OCI-LY7 (cell line): ENCODE results near the gene SCN4B. TPM values are rescaled to one million over a fixed set of nuclear protein-coding genes. Genes with fewer than 3 reads are reported as not detected.

Source experiments
- BruUV-seq: library from RNA; stranded (reverse); fragments of 400-500 nt; replicated peaks from 2 replicates; lab custom pipeline; 2021; lab: Mats Ljungman, UMichigan
- CTCF ChIA-PET: fragments of 300-600 bp; sonication (Branson Sonifier 250); formaldehyde crosslinking; loops from one replicate; lab custom pipeline; 2022; ENCODE audit warnings: antibody characterized with exemption; ENCODE audit not compliant: unreplicated experiment; lab: Charles Lee
- POLR2A ChIA-PET: fragments of 300-600 bp; sonication (Branson Sonifier 250); formaldehyde crosslinking; loops from one replicate; lab custom pipeline; 2022; ENCODE audit warnings: antibody characterized with exemption; lab: Charles Lee
- DNase-seq: peaks from one replicate; pipeline ENCODE4 v3.0.0-alpha.2; 2015; ENCODE audit warnings: low spot score
- H2AFZ ChIP-seq: fragments of 200-600 bp; sonication (generic), shearing (Covaris generic); 2 replicates; pipeline ENCODE4 v1.6.1; 2014; ENCODE audit warnings: mild to moderate bottlenecking, antibody characterized with exemption, low read length, moderate library complexity
- H3K27ac ChIP-seq: fragments of 200-600 bp; sonication (generic); 2 replicates; pipeline ENCODE4 v1.5.1; 2014; ENCODE audit warnings: mixed run types, low read depth, mild to moderate bottlenecking, moderate library complexity, low read length, inconsistent platforms; ENCODE audit not compliant: poor library complexity, severe bottlenecking
- H3K36me3 ChIP-seq: fragments of 200-600 bp; sonication (generic); 2 replicates; pipeline ENCODE4 v1.6.1; 2014; ENCODE audit warnings: mild to moderate bottlenecking, antibody characterized with exemption, low read length, moderate library complexity, mixed read lengths; ENCODE audit not compliant: insufficient read depth
- H3K4me1 ChIP-seq: fragments of 200-600 bp; sonication (generic); 2 replicates; pipeline ENCODE4 v1.5.1; 2014; ENCODE audit warnings: mild to moderate bottlenecking, low read length; ENCODE audit not compliant: insufficient read depth, poor library complexity, severe bottlenecking
- H3K4me2 ChIP-seq: fragments of 200-600 bp; sonication (generic); 2 replicates; pipeline ENCODE4 v1.6.1; 2014; ENCODE audit warnings: mild to moderate bottlenecking, low read length
- H3K4me3 ChIP-seq: fragments of 200-600 bp; sonication (generic); 2 replicates; pipeline ENCODE4 v1.5.1; 2014; ENCODE audit warnings: mild to moderate bottlenecking, low read depth, low read length; ENCODE audit not compliant: poor library complexity, severe bottlenecking
- H3K79me2 ChIP-seq: fragments of 200-600 bp; sonication (generic); 2 replicates; pipeline ENCODE4 v1.6.1; 2016; ENCODE audit warnings: low read depth, mild to moderate bottlenecking, low read length, moderate library complexity, mixed read lengths; ENCODE audit not compliant: insufficient read depth
- H3K9me2 ChIP-seq: fragments of 200-600 bp; sonication (generic); 2 replicates; pipeline ENCODE4 v1.6.1; 2016; ENCODE audit warnings: mild to moderate bottlenecking, low read length, mixed read lengths; ENCODE audit not compliant: insufficient read depth
- H3K9me3 ChIP-seq: fragments of 200-600 bp; sonication (generic); 2 replicates; pipeline ENCODE4 v1.6.1; 2014; ENCODE audit warnings: mild to moderate bottlenecking, mixed run types, low read length, mixed read lengths
- H4K20me1 ChIP-seq: fragments of 200-600 bp; sonication (generic); 2 replicates; pipeline ENCODE4 v1.6.1; 2014; ENCODE audit warnings: mild to moderate bottlenecking, antibody characterized with exemption, low read length, moderate library complexity, mixed read lengths; ENCODE audit not compliant: insufficient read depth
- EZH2phosphoT487 ChIP-seq: fragments of 200-600 bp; sonication (generic); IDR thresholded peaks from 2 replicates; pipeline ENCODE4 v1.6.1; 2018; ENCODE audit warnings: low read depth, borderline replicate concordance, mild to moderate bottlenecking, mixed run types, antibody characterized with exemption, low read length, moderate library complexity, mixed read lengths
- intact Hi-C: fragments of 100-400 bp; cut with micrococcal nuclease; formaldehyde crosslinking; loops from one replicate; pipeline ENCODE4 v1.10.0; 2022; ENCODE audit not compliant: unreplicated experiment
- total RNA-seq, 2 experiments: library from RNA; depleted of rRNA in 1 of 2; stranded (reverse); fragments of >200 nt in 1 of 2; shearing (Covaris generic) in 1 of 2; gene quantifications; 2 replicates each; pipeline ENCODE4 v1.2.3, GENCODE V29; 2014 to 2022
- TF ChIP-seq, protein P1 (sequence below): fragments of 200-600 bp; sonication (generic); conservative IDR thresholded peaks from 2 replicates; pipeline ENCODE4 v1.5.1; 2014; ENCODE audit warnings: mild to moderate bottlenecking, antibody characterized with exemption, low read length, moderate library complexity, mixed read lengths

The SCN4B gene
- total RNA-seq, 2 experiments from 2014 or later = not detected

DNA sequence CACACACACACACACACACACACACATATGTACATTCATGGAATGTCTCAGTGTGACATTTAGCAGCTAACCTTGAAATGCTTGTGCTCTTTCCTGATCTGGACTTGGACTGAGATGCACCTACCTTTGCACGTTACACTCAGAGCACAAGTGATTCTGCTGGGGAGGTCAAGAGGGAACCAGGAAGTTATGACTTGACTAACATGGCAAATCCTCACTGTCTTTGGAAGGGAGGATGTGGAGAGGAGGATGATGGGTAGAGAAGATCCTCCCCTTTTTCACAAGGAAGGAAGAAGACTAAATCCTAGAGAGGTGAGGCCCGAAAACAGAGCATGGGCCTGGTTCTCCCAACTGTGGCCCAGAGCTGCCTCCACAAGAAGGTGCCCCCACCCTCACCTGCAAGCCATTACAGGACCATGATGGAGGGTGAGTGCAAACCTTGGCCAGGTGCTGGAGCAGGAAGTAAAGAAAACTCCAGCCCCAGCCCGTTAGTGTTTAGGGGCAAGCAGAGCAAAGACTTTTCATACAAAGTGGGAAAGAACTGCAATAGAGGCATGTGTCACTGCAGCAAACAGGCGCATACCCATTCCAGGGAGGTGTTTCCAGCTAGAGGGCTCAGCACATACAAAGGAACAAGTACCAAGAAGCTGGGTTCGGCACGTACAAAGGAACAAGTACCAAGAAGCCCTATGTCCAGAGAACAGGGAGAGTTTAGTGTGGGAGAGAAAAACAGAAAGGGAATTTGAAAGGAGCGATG is 26.4 kb downstream of the SCN4B start:
- no peak for TF ChIP-seq EZH2phosphoT487
- TF ChIP-seq, protein P1, sequence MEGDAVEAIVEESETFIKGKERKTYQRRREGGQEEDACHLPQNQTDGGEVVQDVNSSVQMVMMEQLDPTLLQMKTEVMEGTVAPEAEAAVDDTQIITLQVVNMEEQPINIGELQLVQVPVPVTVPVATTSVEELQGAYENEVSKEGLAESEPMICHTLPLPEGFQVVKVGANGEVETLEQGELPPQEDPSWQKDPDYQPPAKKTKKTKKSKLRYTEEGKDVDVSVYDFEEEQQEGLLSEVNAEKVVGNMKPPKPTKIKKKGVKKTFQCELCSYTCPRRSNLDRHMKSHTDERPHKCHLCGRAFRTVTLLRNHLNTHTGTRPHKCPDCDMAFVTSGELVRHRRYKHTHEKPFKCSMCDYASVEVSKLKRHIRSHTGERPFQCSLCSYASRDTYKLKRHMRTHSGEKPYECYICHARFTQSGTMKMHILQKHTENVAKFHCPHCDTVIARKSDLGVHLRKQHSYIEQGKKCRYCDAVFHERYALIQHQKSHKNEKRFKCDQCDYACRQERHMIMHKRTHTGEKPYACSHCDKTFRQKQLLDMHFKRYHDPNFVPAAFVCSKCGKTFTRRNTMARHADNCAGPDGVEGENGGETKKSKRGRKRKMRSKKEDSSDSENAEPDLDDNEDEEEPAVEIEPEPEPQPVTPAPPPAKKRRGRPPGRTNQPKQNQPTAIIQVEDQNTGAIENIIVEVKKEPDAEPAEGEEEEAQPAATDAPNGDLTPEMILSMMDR = no peak
- H3K4me3 ChIP-seq = no peak overlapping the region
- H3K79me2 ChIP-seq = no peaks in the 10 kb centered on the region
- ChIA-PET POLR2A (no interaction called here), CTCF (interaction anchor here (0.5 to 0.6 kb wide), 2 partner anchors 90 to 1669 kb away, joined by 3 to 7 read pairs; no protein-coding TSS in a partner anchor)
- H3K9me2 ChIP-seq = no peaks in the 10 kb centered on the region
- intact Hi-C loops = no loop called here
- 0 out of 2 replicates have a peak overlapping the region, but pooled peaks have one; percentile 17 for H2AFZ ChIP-seq
- no peaks in the 10 kb centered on the region for H3K36me3 ChIP-seq
- BruUV-seq = no TSS peak
- H3K9me3 ChIP-seq = no peaks in the 10 kb centered on the region
- no peaks in the 10 kb centered on the region for H3K4me1 ChIP-seq
- H4K20me1 ChIP-seq = no peaks in the 10 kb centered on the region
- no peak overlapping the region for H3K27ac ChIP-seq
- DNase-seq = no peak
- H3K4me2 ChIP-seq = no peak overlapping the region

DNA sequence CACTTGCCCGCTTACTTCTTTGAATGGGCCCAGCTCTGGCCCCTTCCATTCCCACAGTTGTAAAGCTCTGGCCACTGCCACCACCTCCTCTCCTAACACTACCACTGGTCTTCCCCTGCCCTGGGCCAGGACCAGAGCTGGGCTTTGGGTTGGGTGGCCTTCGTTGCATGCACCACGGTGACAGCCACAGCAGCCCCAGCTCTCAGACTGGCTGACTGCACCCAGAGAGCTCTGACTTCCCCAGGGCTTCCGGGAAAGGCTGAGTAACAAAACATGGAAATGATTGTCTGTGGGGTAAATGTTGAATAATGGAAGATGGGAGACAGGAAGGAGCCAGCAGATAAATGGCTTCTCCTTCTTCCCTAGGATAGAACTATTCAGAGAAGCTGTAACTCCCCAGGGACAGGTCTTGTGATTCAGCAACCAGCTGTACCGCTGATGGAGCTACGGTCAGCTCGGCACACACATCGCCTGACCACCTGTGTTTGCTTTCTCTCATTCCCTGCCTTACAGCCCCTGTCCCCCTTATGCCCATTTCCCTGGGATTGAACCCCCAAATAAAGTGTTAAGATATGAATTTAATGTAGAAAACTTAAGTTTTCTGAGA is 27.6 kb downstream of the SCN4B start:
- TF ChIP-seq EZH2phosphoT487 = no peak
- TF ChIP-seq, protein P1 = no peak
- intact Hi-C loops = no loop called here
- POLR2A ChIA-PET = no interaction called here
- Histone ChIP-seq H4K20me1 (no peaks in the 10 kb centered on the region), H3K27ac (no peak overlapping the region), H3K4me3 (no peak overlapping the region), H3K79me2 (no peaks in the 10 kb centered on the region), H3K9me3 (no peaks in the 10 kb centered on the region), H2AFZ (no peak overlapping the region), H3K4me1 (no peaks in the 10 kb centered on the region), H3K9me2 (no peaks in the 10 kb centered on the region), H3K36me3 (no peaks in the 10 kb centered on the region), H3K4me2 (no peak overlapping the region)
- no peak for DNase-seq
- no TSS peak for BruUV-seq
- CTCF ChIA-PET = no interaction called here

DNA sequence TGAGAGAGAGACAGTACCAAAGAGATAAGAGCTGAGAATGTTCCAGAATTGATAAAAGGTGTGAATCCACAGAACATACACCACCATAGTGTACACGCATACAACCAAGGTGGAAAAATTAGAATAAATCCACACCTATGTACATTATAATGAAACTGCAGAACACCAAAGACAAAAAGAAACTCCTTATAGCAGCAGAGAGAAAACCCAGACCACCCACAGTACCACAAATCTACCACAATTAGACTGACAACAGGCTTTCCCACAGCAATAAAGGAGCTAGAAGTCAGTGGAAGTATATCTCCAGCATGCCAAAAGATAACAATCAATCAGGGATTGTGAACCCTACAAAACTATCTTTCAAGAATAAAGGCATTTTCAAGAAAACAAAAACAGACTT is 31.8 kb downstream of the SCN4B start:
- Histone ChIP-seq H4K20me1 (no peaks in the 10 kb centered on the region), H3K79me2 (no peaks in the 10 kb centered on the region), H3K9me2 (no peaks in the 10 kb centered on the region), H3K9me3 (no peaks in the 10 kb centered on the region), H3K4me1 (no peaks in the 10 kb centered on the region), H3K27ac (no peak overlapping the region), H3K4me3 (no peak overlapping the region), H3K36me3 (no peaks in the 10 kb centered on the region), H3K4me2 (no peak overlapping the region), H2AFZ (no peak overlapping the region)
- BruUV-seq = no TSS peak
- CTCF ChIA-PET = no interaction called here
- POLR2A ChIA-PET = interaction anchor here (0.6 to 1.4 kb wide), 3 partner anchors 9 to 511 kb away, joined by 3 read pairs; no protein-coding TSS in a partner anchor
- no peak for TF ChIP-seq EZH2phosphoT487
- TF ChIP-seq, protein P1 = no peak
- no peak for DNase-seq
- intact Hi-C loops = no loop called here
